Measurements from ENCODE around the gene ABCG8. TPM values are rescaled to one million over a fixed set of nuclear protein-coding genes. Genes with fewer than 3 reads are reported as not detected.

ABCG8 gene
- total RNA-seq, 6 experiments from 2014 or later, result 30.1 to 116 (median 49.0) TPM

DNA sequence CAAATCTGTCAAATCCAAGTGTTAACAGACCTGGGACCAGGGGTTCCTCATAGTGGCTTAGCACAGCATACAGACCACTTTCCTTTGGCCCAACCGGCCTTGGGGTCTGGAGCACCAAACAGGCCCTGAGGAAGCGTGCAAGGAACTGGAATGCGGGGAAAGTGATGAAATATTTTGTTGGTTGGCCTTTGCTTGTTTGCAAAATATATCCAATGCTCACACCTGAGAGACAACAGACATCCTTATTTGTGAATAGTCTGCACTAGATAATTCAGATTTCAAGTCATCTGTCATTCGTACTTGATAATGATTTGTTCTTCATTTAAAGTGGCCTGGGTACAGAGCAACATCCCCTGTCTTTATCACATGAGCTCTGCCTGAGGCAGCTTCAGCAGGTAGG, 43.5 kb downstream of the ABCG8 start:
- TF ChIP-seq, protein P1, sequence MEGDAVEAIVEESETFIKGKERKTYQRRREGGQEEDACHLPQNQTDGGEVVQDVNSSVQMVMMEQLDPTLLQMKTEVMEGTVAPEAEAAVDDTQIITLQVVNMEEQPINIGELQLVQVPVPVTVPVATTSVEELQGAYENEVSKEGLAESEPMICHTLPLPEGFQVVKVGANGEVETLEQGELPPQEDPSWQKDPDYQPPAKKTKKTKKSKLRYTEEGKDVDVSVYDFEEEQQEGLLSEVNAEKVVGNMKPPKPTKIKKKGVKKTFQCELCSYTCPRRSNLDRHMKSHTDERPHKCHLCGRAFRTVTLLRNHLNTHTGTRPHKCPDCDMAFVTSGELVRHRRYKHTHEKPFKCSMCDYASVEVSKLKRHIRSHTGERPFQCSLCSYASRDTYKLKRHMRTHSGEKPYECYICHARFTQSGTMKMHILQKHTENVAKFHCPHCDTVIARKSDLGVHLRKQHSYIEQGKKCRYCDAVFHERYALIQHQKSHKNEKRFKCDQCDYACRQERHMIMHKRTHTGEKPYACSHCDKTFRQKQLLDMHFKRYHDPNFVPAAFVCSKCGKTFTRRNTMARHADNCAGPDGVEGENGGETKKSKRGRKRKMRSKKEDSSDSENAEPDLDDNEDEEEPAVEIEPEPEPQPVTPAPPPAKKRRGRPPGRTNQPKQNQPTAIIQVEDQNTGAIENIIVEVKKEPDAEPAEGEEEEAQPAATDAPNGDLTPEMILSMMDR (IDR thresholded peaks at IDR 0.05), result no peak
- TF ChIP-seq POLR2A (IDR thresholded peaks at IDR 0.05), result no peak
- Histone ChIP-seq H3K4me1 (peaks cover 0 to 36% (median 17%) of the 10 kb centered on the region in 4 donors), H3K36me3 (peaks cover 0 to 20% (median 7%) of the 10 kb centered on the region in 4 donors), H3K27ac (peak overlapping the region in 2 of 3 donors; percentile 4 to 30), H3K4me3 (no peak overlapping the region), H3K9me3 (no peaks in the 10 kb centered on the region), H3K27me3 (no peaks in the 10 kb centered on the region)
- WGBS (ENCODE audit: insufficient coverage, low coverage, low lambda C conversion rate, missing lambda C conversion rate), result 41% methylated on average over 3 of the region's 4 CpGs
- DNase-seq (no peak), ATAC-seq (no peak)
- intact Hi-C loops (cut with DNase I), result no loop called here

DNA sequence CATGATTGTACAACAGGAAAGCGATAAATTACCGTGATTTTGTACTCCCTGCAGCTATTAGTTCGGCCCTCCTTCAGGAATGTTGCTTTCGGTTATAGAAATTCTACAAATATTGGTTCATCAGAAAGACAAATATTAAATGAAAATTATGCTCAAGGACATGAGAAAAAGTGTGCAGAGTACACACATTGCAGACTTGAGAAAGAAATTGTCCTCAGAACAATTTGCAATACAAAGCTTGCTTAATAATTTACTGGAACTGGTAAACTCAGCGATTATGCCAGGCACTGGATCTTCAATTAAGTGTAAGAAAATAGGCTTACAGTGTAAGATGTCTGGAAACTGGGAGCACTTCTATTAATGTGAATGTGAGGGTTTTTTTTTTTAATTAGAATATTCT, 45.9 kb downstream of the ABCG8 start:
- peak in 1 of 4 donors; percentile 5 for ATAC-seq
- no peak for TF ChIP-seq POLR2A (IDR thresholded peaks at IDR 0.05)
- TF ChIP-seq, protein P1 (IDR thresholded peaks at IDR 0.05), result no peak
- no peaks in the 10 kb centered on the region for H3K9me3 ChIP-seq
- 24% methylated on average over 5 of the region's 5 CpGs for WGBS (ENCODE audit: insufficient coverage, low coverage, low lambda C conversion rate, missing lambda C conversion rate)
- no peak for DNase-seq
- peaks cover 0 to 36% (median 17%) of the 10 kb centered on the region in 4 donors for H3K4me1 ChIP-seq
- H3K27ac ChIP-seq, result peak overlapping the region in 1 of 3 donors; percentile 14
- intact Hi-C loops (cut with DNase I), result no loop called here
- H3K4me3 ChIP-seq, result no peak overlapping the region
- H3K27me3 ChIP-seq, result no peaks in the 10 kb centered on the region
- H3K36me3 ChIP-seq, result peaks cover 0 to 20% (median 2%) of the 10 kb centered on the region in 4 donors

DNA sequence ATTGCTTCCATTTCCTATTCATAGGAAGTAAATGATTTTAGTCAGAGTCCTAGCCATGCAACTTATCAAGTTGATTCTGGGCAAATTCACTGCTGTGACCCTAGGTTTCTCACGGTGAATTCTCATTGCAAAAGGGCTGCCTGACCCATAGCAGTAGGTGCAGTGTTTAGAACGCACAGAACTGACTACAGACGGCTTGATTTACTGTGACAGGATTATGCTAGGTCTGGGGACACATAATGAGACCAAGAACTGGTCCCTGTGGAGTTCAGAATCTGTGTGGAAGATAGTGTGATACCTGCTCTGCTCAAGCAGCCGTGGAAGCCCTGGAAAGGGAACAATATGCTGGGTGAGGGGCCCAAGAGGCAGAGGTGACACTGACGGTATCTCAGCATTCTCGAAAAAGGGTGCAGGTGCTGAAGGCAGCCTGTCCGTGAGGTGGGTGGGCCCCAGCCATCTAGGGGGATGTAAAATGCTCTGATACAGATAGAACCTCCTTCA, 46.4 kb downstream of the ABCG8 start:
- TF ChIP-seq POLR2A (IDR thresholded peaks at IDR 0.05), result no peak
- TF ChIP-seq, protein P1 (IDR thresholded peaks at IDR 0.05), result no peak
- intact Hi-C loops (cut with DNase I), result no loop called here
- WGBS (ENCODE audit: insufficient coverage, low coverage, low lambda C conversion rate, missing lambda C conversion rate), result 62% methylated on average over 5 of the region's 7 CpGs
- Histone ChIP-seq H3K27ac (peak overlapping the region in 1 of 3 donors; percentile 16), H3K9me3 (no peaks in the 10 kb centered on the region), H3K4me1 (peaks cover 0 to 36% (median 17%) of the 10 kb centered on the region in 4 donors), H3K36me3 (peaks cover 0 to 25% (median 5%) of the 10 kb centered on the region in 4 donors), H3K4me3 (no peak overlapping the region), H3K27me3 (no peaks in the 10 kb centered on the region)
- ATAC-seq (no peak), DNase-seq (no peak)

DNA sequence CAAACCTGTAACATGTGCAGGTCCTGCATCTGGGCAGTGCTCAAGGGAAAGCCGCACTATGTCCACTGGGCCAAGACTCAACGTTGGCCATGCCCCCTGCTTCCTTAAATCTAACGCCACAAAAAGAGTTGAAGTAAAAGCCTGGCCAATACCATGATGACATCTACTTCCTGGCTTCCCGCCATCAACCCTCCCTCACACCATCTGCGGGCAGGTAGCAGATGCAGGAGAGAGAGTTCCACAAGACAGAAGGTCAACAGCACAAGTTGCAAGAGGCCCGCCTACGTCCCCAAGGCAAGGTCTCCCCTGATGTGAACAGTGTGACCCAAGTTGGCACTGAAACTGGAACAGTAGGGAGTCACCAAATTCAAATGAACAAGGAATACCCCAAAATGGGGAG, 48.4 kb downstream of the ABCG8 start:
- H3K27me3 ChIP-seq, result no peaks in the 10 kb centered on the region
- H3K27ac ChIP-seq, result no peak overlapping the region
- no peaks in the 10 kb centered on the region for H3K9me3 ChIP-seq
- ATAC-seq (peak in 2 of 4 donors; percentile 1 to 27), DNase-seq (peak in 1 of 3 donors; percentile 30)
- 77% methylated on average over 6 of the region's 7 CpGs for WGBS (ENCODE audit: insufficient coverage, low coverage, low lambda C conversion rate, missing lambda C conversion rate)
- TF ChIP-seq, protein P1 (IDR thresholded peaks at IDR 0.05), result no peak
- TF ChIP-seq POLR2A (IDR thresholded peaks at IDR 0.05), result no peak
- peaks cover 0 to 21% (median 10%) of the 10 kb centered on the region in 4 donors for H3K4me1 ChIP-seq
- intact Hi-C loops (cut with DNase I), result no loop called here
- H3K36me3 ChIP-seq, result peaks cover 0 to 26% (median 11%) of the 10 kb centered on the region in 4 donors
- H3K4me3 ChIP-seq, result no peak overlapping the region
